Hepatocyte (in vitro differentiated cells): ENCODE results near the gene PDIA2.

Experiments used
- EZH2 ChIP-seq: fragments of 200-600 bp; sonication (generic); IDR thresholded peaks from 2 replicates; pipeline ENCODE4 v1.6.1; 2016; ENCODE audit warnings: antibody characterized with exemption, mild to moderate bottlenecking, borderline replicate concordance
- TF ChIP-seq, protein P1 (sequence below): fragments of 200-600 bp; sonication (generic); IDR thresholded peaks from 2 replicates; pipeline ENCODE4 v1.5.1; 2016; ENCODE audit warnings: antibody characterized with exemption, mild to moderate bottlenecking; ENCODE audit not compliant: poor library complexity

DNA sequence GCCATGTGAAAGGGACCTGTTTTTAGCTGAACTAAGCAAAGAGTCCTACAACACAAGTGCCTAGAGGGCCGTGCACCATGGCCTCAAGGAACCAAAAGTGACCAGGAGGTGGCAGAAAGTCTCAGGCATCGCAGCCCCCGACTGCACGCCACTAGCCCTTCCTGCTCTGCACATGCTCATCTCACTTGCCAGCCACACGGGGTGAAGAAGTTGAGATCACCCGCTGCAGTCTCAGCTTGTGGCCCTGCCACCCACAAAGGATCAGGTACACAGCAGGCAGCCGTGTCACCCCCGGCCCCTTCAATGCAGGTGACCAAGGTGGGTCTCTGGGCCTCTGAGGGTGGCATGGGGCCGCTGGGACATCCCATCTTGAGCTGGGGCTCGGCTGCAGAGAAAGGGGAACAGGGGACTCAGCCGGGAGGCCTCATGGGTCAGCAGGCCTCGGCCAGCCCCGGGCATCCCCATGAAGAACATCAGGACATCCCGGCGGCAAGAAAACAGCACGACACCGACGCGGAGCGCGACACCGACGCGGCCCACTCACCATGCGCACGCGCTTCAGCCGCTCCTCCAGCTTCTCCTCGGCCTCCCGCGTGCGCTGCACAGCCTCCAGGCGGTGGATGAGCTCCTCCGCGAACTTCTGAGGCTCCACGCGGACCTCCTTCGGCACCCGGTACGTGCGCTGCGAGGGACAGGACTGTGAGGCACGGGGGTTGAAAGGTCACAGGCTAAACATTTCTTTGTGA, 21.0 kb downstream of the PDIA2 start:
- TF ChIP-seq, protein P1, sequence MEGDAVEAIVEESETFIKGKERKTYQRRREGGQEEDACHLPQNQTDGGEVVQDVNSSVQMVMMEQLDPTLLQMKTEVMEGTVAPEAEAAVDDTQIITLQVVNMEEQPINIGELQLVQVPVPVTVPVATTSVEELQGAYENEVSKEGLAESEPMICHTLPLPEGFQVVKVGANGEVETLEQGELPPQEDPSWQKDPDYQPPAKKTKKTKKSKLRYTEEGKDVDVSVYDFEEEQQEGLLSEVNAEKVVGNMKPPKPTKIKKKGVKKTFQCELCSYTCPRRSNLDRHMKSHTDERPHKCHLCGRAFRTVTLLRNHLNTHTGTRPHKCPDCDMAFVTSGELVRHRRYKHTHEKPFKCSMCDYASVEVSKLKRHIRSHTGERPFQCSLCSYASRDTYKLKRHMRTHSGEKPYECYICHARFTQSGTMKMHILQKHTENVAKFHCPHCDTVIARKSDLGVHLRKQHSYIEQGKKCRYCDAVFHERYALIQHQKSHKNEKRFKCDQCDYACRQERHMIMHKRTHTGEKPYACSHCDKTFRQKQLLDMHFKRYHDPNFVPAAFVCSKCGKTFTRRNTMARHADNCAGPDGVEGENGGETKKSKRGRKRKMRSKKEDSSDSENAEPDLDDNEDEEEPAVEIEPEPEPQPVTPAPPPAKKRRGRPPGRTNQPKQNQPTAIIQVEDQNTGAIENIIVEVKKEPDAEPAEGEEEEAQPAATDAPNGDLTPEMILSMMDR: no peak
- no peak for TF ChIP-seq EZH2
